Uterus (tissue), 4 donors: ENCODE data around the gene SNTN. TPM values are rescaled to one million over a fixed set of nuclear protein-coding genes. Genes with fewer than 3 reads are reported as not detected.

Experiments
- DNase-seq, 2 donors: peaks; one replicate each; pipeline ENCODE4 v3.0.0-alpha.2; 2019 to 2020
- H3K27ac ChIP-seq, 2 donors: fragments of 200-600 bp; sonication (generic); 1 replicate in 1 of 2; 2 replicates in 1 of 2; pipeline ENCODE4 v1.5.1; 2016 to 2018
- H3K27me3 ChIP-seq, 2 donors: fragments of 200-600 bp; sonication (generic); one replicate each; pipeline ENCODE4 v1.5.1; 2018 to 2019; ENCODE audit warnings: control low read depth in 1 of 2
- H3K36me3 ChIP-seq, 2 donors: fragments of 200-600 bp; sonication (generic); one replicate each; pipeline ENCODE4 v1.5.1; 2019; ENCODE audit warnings: control low read depth in 1 of 2
- H3K4me1 ChIP-seq, 2 donors: fragments of 200-600 bp; sonication (generic); one replicate each; pipeline ENCODE4 v1.5.1; 2018 to 2019; ENCODE audit warnings: control low read depth in 1 of 2
- H3K4me3 ChIP-seq, 2 donors: fragments of 200-600 bp; sonication (generic); 1 replicate in 1 of 2; 2 replicates in 1 of 2; pipeline ENCODE4 v1.5.1; 2018 to 2019; ENCODE audit warnings: mild to moderate bottlenecking in 1 of 2
- H3K9me3 ChIP-seq, 2 donors: fragments of 200-600 bp; sonication (generic); one replicate each; pipeline ENCODE4 v1.5.1; 2019; ENCODE audit warnings: control low read depth in 1 of 2
- POLR2A ChIP-seq, 2 donors: fragments of 450-650 bp; IDR thresholded peaks; one replicate each; pipeline ENCODE4 v1.6.1; 2016; ENCODE audit warnings: antibody characterized with exemption in 2 of 2, mild to moderate bottlenecking in 1 of 2, moderate library complexity in 1 of 2
- intact Hi-C: fragments of 100-400 bp; cut with DNase I; formaldehyde crosslinking; loops from one replicate; pipeline ENCODE4 v1.15.1; 2023; ENCODE audit warnings: low total_unique reads
- total RNA-seq, 4 donors: library from RNA; depleted of rRNA in 3 of 4; stranded (reverse); fragments of >200 nt in 3 of 4; gene quantifications; one replicate each; pipeline versions ENCODE4 v1.1.0 to v1.2.4, GENCODE V29; 2014 to 2023
- TF ChIP-seq, protein P1 (sequence below), 4 experiments: fragments of 200-600 bp in 2 of 4; fragments of 450-650 bp in 2 of 4; sonication (generic) in 2 of 4; IDR thresholded peaks; one replicate each; pipeline ENCODE4 v1.5.1; 2016 to 2019; ENCODE audit warnings: antibody characterized with exemption in 4 of 4, mild to moderate bottlenecking in 2 of 4, moderate library complexity in 1 of 4
- donor health status: DM: yes; HTN: yes; CAD: no.

The SNTN gene
- total RNA-seq, 4 donors from 2014 or later, result 0.30 to 5.4 TPM; not detected in 2

DNA sequence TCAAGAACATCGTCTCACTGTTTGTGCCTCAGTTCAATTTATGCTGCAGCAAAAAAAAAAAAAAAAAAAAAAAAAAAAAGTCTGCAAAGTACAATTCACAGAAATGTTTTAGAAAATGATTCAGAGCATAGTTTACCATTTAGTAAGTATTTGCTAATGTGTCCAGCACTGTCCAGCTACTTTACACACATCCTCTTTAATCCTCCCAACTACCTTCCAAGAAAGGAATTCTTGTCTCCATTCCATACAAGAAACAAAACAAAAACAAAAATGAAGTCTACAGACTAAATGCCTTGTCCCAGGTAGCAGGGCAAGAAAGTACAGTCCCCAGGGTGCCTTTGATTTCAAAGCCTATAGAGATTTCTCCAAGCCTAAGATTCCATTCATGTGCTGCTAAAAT, 38.9 kb upstream of the SNTN start:
- H3K36me3 ChIP-seq, result no peaks in the 10 kb centered on the region
- no peaks in the 10 kb centered on the region for H3K9me3 ChIP-seq
- H3K4me3 ChIP-seq, result no peak overlapping the region
- H3K4me1 ChIP-seq, result no peaks in the 10 kb centered on the region
- no peaks in the 10 kb centered on the region for H3K27me3 ChIP-seq
- intact Hi-C loops, result no loop called here
- H3K27ac ChIP-seq, result no peak overlapping the region
- no peak for DNase-seq
- TF ChIP-seq, protein P1, sequence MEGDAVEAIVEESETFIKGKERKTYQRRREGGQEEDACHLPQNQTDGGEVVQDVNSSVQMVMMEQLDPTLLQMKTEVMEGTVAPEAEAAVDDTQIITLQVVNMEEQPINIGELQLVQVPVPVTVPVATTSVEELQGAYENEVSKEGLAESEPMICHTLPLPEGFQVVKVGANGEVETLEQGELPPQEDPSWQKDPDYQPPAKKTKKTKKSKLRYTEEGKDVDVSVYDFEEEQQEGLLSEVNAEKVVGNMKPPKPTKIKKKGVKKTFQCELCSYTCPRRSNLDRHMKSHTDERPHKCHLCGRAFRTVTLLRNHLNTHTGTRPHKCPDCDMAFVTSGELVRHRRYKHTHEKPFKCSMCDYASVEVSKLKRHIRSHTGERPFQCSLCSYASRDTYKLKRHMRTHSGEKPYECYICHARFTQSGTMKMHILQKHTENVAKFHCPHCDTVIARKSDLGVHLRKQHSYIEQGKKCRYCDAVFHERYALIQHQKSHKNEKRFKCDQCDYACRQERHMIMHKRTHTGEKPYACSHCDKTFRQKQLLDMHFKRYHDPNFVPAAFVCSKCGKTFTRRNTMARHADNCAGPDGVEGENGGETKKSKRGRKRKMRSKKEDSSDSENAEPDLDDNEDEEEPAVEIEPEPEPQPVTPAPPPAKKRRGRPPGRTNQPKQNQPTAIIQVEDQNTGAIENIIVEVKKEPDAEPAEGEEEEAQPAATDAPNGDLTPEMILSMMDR (IDR thresholded peaks at IDR 0.05), result no peak
- TF ChIP-seq POLR2A (IDR thresholded peaks at IDR 0.05), result no peak

DNA sequence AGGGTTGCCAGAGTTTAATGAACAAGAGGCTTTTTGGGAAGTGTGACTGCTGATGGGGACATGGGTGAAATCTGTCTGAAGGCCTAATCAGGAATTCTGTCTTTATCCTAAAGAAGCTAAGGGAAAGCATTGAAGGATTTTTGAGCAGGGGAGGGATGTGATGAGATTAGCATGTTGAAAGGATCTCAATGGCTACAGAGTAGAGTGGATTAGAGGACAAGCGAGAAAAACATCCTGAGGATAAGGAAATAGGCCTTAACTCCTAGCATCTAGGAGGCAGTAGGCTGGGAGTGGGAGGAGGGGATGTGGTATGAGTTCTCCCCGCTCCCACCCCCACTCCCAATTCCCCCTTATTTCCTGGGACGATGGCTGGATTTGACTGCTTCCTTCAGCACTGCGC, 35.1 kb upstream of the SNTN start:
- Histone ChIP-seq H3K36me3 (no peaks in the 10 kb centered on the region), H3K27me3 (no peaks in the 10 kb centered on the region), H3K4me1 (no peaks in the 10 kb centered on the region), H3K27ac (no peak overlapping the region), H3K9me3 (no peaks in the 10 kb centered on the region), H3K4me3 (no peak overlapping the region)
- no peak for DNase-seq
- TF ChIP-seq POLR2A (IDR thresholded peaks at IDR 0.05), result no peak
- TF ChIP-seq, protein P1 (IDR thresholded peaks at IDR 0.05), result no peak
- intact Hi-C loops, result no loop called here

DNA sequence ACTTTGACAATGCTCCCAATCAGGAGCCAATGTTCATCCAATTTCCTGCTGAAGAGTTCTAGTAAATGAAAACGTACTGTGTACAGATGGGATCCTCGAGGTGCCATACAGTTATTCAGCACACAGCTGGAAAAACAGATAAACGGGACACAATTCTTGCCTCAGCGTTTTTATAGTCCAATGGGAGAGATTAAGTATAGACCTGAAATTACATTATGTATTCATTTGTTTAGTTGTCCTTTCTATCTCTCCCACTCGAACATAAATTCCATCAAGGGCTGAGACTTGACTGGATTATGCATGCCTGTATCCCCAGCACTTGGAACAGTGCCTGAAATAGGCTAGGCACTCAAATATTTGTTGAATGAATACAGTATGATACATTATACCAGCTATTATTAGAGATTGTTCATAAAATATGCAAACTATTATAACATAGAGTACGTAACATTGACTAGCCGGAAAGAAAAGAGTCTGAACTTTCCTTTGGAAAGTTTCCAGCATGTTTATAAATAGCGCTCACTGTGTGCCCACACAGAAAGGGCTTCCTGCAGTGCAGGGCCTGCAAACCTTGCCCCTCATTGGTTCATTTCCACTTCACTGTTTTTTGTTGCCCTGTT, 27.4 kb upstream of the SNTN start:
- no peak overlapping the region for H3K4me3 ChIP-seq
- no peaks in the 10 kb centered on the region for H3K27me3 ChIP-seq
- TF ChIP-seq, protein P1 (IDR thresholded peaks at IDR 0.05), result no peak
- TF ChIP-seq POLR2A (IDR thresholded peaks at IDR 0.05), result no peak
- no peaks in the 10 kb centered on the region for H3K36me3 ChIP-seq
- DNase-seq, result no peak
- H3K4me1 ChIP-seq, result no peaks in the 10 kb centered on the region
- intact Hi-C loops, result no loop called here
- H3K9me3 ChIP-seq, result no peaks in the 10 kb centered on the region
- no peak overlapping the region for H3K27ac ChIP-seq

DNA sequence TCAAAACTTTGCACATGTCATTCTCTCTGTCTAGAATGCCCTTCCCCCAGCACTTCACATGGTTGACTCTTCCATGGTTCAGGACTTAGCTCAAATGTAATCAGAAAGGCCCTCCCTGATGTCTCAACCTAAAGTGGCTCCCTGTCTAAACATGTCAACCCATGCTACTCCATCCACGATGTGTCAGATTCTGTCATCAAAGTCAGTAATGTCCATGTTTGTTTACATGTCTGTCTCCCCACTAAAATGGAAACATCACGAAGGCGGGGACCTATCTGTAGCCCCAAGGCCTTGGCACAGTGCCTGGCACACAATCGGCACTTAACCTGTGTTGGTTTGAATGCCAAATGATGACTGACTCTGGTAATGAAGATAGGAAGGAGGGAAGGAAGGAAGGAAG, 20.8 kb upstream of the SNTN start:
- no peak overlapping the region for H3K27ac ChIP-seq
- H3K36me3 ChIP-seq, result no peaks in the 10 kb centered on the region
- intact Hi-C loops, result no loop called here
- no peak overlapping the region for H3K4me3 ChIP-seq
- TF ChIP-seq, protein P1 (IDR thresholded peaks at IDR 0.05), result no peak
- TF ChIP-seq POLR2A (IDR thresholded peaks at IDR 0.05), result no peak
- H3K9me3 ChIP-seq, result no peaks in the 10 kb centered on the region
- H3K4me1 ChIP-seq, result no peaks in the 10 kb centered on the region
- no peak for DNase-seq
- H3K27me3 ChIP-seq, result no peaks in the 10 kb centered on the region

DNA sequence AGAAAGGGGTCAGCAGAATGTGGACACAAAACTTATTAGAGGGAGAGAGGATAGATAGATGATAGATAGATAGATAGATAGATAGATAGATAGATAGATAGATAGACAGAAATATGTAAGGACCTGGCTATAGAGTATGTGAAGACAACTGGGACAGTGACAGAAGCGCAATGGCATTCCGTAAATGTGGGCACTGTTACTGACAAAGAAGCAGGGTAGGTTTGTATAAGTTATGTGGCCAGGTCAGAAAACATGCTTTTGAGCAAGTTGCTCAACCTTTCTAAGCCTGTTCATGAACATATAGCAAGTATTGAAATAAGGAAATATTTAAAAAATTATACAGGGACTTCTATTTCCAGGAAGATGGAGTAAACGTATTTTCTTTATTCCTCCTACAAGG, 17.3 kb upstream of the SNTN start:
- no peaks in the 10 kb centered on the region for H3K9me3 ChIP-seq

More for the DNA sequence above, 17.3 kb upstream of the SNTN start:
- Histone ChIP-seq H3K36me3 (no peaks in the 10 kb centered on the region), H3K27ac (no peak overlapping the region), H3K27me3 (no peaks in the 10 kb centered on the region), H3K4me3 (no peak overlapping the region), H3K4me1 (no peaks in the 10 kb centered on the region)
- no peak for DNase-seq
- intact Hi-C loops, result no loop called here
- TF ChIP-seq, protein P1 (IDR thresholded peaks at IDR 0.05), result no peak
- TF ChIP-seq POLR2A (IDR thresholded peaks at IDR 0.05), result no peak
